Stimulated activated naive CD8-positive, alpha-beta T cell treated with anti-CD3 and anti-CD28 coated beads, Interleukin-15, Interleukin-2, amounts not matched to agents 100 U/mL and 50 U/mL, for 24 hours (primary cell): ENCODE results near the gene GCFC2.
A peak's percentile ranks its signal among the peaks of the same experiment; 100 is the strongest.
"Not testable (repeated sequence)": the region's sequence is repeated elsewhere in the genome, so short reads cannot be mapped to it uniquely, and the experiment has no call there.

Source experiments
- ATAC-seq: fragments of 150-1000 bp; cut with Tn5 transposase; one replicate; pipeline ENCODE4 v1.10.0; 2021
- DNase-seq: peaks from one replicate; pipeline ENCODE4 v3.0.0; 2021

Gene GCFC2

DNA sequence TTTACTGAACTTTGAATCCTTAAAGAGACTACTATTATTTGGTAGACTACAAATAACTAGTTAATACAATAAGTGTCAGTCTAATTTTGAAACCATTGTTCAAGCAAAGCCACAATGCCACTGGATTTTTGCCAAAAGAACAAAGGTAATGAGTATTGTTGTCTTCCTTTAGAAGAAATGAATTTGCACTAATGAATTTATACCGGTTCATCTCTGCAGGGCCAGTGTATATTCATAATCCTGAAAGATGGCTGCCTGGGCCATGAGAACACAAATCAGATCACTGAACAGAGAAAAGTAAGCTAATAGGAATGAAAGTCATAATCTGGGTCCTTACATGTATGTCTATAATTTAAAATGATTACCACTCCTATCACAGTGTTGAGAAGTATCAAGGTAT is 31.2 kb downstream of the GCFC2 start:
- DNase-seq (no peak), ATAC-seq (no peak)

DNA sequence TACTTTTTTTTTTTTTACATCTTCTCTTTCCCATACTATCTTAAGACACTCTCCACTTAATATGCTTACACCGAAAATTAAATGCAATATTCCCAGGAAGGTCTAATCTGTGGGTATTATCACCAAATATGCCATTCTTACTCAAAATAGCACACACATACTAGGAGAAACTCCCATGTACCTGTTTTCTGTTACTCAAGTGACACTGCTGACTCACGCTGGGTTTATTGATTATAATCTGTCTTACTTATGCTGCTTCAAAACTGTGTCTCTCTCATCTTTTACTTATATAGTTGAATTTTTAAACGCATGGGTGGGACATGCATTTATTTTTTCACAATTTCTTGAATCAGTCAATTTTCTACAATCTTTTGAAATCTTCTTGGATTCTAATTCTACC is 34.3 kb downstream of the GCFC2 start:
- ATAC-seq = no peak
- DNase-seq = no peak

DNA sequence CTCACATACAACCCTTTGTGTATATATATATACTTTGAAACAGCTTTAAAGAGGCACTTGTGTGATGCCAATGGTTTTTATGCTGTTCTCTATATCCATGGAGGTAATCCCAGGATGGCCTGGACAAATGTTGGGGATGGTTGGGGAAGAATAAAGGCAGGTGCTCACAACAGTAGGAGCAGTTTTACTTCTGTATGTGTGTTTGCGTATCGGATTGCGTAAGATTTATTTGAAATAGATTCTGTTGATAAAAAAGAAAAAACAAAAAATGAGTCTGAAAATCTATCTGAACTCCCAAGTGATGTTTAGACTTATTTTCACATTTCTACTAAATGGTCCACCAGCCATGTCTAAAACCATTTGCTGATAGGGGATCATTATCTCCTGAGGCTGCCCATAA is 34.8 kb downstream of the GCFC2 start:
- no peak for DNase-seq
- ATAC-seq = no peak

DNA sequence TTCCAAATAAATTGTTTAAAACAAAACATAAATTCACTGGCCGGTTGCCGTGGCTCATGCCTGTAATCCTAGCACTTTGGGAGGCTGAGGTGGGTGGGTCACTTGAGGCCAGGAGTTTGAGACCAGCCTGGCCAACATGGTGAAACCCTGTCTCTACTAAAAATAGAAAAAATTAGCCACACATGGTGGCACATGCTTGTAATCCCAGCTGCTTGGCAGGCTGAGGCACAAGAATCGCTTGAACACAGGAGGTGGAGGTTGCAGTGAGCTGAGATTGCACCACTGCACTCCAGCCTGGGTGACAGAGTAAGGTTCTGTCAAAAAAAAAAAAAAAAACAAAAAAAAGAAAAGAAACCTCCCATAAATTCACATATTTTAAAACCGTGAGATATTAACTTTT is 35.3 kb downstream of the GCFC2 start:
- DNase-seq, ATAC-seq: not testable (repeated sequence)

DNA sequence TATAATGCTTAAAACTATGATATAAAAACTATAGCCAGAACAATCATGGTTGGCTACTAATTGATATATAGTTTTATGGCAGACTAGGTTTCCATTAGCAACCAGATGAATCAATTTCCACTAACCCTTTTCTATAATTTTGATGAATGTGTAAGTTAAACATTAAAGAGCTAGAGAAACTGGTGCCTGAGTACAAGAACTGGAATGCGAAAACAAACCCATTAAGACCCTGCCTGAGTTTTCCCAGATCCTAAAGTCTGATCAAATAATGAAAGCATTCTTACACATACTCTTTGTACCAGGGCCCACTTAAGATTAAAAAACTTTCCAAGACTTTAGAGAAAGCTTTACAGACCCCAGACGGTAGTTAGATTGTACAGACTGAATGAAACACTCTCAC is 42.8 kb downstream of the GCFC2 start:
- ATAC-seq = no peak
- DNase-seq = no peak

DNA sequence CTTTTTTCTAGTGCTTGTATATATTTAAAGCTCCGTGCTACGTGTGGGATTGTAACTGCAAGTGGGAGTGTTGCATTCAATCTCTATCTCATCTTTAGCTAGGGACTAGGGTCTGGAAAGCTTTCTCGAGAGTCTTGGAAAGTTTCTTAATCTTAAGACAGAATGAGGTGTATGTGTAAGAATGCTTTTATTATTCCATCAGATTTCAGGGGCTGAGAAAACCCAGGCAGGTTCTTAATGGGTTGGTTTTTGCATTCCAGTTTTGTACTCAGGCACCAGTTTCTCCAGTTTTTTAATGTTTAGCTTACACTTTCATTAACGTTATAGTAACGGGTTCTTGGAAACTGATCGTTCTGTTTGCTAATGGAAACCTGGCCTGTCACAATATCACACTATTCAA is 43.8 kb downstream of the GCFC2 start:
- ATAC-seq (no peak), DNase-seq (no peak)

DNA sequence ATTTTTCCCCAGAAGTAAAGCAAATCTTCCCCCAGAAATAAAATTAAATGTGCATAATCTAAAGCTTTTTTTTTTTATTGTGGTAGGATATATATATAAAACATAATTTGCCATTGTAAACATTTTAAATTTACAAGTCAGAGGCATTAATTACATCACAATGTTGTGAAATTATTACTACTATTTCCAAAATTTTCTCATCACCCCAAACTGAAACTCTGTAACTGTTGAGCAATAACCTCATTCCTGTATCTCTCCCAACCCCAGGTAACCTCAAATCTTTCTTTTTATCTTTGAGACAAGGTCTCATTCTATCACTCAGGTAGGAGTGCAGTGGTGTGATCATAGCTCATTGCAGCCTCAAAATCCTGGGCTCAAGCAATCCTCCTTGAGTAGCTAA is 52.9 kb downstream of the GCFC2 start:
- ATAC-seq (no peak), DNase-seq (no peak)

DNA sequence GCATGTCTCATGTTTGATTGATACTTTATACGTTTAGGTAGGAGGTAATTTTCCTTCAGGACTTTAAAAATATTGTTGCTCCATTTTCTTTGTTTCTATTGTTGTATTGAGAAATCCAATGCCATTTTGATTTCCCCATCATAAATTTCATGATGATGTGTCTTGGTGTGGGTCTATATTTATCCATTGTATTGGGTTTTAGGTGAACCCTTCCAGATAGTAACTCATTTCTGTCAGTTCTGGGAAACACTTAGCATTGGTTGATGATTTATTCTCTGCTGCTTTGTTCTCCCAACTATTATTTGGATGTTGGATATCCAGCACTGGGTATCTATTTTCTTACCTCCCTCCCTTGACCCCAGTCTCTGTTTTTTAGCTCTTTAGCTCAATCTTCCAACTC is 54.2 kb downstream of the GCFC2 start:
- ATAC-seq = no peak
- no peak for DNase-seq

DNA sequence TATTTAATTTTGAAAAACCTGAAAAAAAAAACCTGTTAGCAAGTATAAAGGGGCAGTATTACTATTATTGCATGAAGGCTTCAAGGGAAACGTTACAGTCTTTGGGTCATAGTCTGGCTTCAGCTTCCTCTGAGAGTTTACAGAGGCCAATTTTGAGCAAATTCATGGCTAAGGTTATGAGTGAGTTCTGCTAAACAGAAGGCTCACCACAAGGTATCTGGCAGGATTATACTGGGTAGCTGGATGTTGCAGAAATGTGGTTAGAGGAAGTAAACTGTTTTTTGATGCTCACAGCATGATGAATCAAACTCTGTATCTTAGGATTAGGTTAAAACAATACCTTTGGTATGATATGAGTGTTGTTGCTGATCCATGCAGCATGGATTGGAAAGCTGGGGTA is 54.9 kb downstream of the GCFC2 start:
- ATAC-seq = no peak
- DNase-seq = no peak

DNA sequence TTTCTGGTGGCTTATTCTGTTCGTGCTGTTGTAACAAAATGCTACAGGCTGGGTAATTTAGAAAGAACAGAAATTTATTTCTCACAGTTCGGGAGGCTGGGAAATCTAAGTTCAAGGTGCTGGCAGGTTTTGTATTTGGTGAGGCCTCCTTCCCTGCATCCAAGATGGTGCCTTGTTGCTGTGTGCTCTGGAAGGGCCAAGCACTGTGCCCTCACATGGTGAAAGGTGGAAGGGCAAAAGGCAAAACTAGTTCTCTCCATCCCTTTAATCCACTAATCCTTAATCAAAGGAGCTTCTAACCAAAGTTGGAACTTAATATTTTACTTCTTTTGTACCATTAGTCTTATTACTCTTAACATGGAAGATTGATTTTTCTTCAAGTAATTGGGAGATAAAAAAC is 56.7 kb downstream of the GCFC2 start:
- DNase-seq = no peak

DNA sequence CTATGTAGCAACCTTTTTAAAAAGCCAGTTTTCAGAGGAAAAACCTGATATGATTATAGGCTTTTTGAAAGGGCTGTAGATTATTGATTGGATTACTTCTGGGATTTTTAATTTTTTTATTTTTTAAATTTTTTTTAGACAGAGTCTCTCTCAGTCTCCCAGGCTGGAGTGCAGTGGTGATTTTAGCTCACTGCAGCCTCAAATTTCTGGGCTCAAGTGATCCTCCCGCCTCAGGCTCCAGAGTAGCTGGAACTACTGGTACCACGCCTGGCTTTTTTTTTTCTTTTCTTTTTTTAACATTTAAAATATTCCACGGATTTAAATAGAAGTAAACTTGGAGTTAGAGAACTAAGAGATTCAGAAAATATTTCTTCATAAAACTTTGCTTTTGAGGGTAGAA is 62.9 kb downstream of the GCFC2 start:
- no peak for DNase-seq
- ATAC-seq = no peak

More for the DNA sequence above, 56.7 kb downstream of the GCFC2 start:
- ATAC-seq = no peak

DNA sequence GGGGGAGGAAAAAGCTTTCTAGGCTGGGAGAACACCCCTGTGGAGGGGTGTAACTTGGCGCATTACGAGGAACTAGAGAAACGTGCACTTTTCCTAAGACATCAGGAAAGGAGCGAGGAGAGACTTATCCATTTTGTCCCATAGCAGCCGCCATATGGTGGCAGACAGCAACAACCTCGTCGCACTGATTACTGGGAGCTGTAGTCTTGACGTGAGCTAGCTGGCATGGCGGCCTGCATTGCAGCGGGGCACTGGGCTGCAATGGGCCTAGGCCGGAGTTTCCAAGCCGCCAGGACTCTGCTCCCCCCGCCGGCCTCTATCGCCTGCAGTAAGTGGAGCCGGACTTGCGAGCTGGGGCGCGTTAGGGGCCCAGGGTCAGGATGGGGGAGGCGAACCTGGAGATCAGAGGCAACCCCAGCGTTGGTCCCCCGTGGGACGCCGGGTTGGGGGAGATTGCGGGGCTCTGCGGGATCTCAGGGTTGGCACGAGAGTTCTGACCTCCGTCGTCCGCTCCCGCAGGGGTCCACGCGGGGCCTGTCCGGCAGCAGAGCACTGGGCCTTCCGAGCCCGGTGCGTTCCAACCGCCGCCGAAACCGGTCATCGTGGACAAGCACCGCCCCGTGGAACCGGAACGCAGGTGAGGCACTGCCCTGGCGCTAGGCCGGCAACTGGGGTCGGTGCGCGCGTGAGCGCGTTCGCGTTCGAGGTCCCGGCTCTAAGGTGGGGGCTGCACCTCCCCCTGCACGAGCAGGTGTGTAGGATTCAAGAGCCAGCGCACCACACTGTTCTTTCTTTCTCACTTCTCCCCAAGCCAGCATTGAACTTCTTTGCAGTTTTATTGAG is 63.9 kb downstream of the GCFC2 start, which contains the start of gene MRPL19:
TSS of gene MRPL19 (plus strand) at position 201 of the 843 bp plus-strand sequence. CDS start at position 226, 25 bp downstream.
- DNase-seq = peak; percentile 77
- ATAC-seq = peak; percentile 97

DNA sequence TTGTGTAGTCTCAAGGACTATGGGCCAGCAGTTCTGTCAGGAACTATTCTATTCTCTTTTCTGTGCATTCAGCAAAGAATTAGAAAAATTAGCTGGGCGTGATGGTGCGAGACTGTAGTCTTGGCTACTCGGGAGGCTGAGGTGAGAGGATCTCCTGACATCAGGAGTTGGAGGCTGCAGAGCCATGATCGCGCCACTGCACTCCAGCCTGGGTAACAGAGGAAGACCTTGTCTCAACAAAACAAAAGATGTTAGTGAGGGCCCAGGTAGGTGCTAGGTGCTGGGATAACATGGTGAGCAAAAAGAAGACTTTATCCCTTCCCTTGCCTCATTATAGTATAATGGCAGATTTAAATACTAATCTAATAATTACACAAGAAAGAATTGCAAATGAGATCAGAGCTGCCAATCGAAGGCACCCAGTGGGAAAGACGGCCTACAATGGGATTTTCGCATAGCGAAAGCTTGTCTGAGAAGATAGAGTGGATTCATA is 64.6 kb downstream of the GCFC2 start:
- DNase-seq = no peak
- no peak for ATAC-seq

DNA sequence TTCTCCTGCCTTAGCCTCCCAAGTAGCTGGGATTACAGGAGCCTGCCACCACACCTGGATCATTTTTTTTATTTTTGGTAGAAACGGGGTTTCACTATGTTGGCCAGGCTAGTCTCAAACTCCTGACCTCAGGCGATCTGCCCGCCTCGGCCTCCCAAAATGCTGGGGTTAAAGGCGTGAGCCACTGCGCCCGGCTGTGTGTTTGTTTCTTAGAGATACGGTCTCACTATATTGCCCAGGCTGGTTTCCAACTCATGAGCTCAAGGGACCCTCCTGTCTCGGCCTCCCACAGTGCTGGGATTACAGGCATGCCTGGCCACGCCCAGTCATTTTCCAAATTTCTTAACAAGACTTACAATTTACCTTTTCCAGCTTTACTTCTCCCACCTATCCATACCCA is 65.1 kb downstream of the GCFC2 start:
- DNase-seq (no peak), ATAC-seq (no peak)

DNA sequence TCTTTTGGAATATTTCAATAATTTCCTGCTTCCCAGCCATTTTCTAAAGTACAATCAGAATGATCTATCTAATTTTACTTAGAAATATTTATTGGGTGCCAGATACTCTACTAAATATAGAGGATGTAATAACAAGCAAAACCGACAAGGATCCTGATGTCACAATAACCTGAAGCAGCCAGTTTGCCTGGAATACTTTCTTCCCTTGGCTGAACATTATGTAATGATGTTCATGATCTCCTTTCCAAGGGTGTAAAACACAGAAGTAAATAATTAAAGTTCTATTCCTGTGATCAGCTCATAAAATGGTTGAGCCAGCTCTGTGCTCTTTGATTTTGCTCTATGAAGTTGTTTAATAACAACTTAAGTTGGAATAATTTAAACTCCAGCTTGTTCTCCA is 66.7 kb downstream of the GCFC2 start:
- no peak for ATAC-seq
- DNase-seq = no peak

DNA sequence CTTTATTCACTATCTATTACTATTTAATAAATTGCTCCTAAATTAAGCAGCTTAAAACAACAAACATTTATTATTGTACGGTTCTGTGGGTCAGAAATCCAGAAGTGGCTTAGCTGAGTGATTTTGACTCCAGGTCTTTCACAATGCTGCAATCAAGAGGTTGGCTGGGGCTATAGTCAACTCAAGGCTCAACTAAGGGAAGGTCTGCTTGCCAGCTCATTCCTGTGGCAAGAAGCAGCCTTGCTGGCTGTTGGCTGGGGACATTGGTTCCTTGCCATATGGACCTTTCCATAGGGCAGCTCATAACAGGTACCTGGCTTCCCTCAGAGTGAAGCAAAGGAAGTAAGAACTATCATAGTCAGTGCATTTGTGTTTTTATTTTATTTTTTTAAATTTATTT is 69.1 kb downstream of the GCFC2 start:
- DNase-seq (no peak), ATAC-seq (no peak)

DNA sequence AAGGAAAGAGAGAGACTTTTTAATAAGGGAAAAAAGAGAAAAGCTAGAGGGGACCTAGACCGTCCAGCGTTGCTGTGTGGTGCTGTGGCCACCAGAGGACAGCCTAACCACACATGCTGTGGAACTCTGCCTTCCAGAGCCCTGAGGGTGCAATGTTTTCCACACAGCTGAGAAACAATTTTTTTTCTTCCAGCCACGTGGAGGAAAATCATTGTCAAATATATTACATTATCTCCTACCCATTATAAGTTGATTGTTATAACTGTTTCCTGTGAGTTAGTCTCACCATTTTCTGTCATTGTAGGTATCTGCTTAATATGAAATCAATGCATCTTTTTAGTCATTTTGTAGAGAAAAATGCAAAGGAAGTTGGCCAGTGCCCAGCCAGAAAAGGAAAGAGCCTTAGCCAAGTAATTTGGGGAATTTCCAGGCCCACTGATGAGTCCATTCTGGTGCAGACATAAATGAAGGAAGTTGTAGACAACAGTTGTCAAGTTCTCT is 70.0 kb downstream of the GCFC2 start:
- DNase-seq (peak; percentile 66), ATAC-seq (peak; percentile 94)

DNA sequence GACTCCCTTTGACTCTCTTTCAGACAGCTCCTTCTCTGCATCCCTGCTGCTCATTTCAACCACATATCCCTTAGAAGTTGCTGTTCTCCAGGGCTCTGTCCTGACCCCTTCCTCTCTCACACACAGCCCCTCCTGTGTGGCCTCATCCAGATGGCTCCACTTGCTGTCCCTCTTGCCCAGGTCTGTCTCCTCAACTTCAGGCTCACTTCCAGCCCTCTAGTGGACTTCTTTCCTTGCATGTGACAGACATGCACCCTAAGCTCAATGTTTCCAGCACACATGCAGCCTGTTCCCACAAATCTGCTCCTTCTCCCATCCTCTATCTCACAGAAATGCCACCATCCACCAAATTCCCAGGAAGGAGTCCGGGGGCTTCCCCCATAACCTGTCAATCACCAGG is 73.1 kb downstream of the GCFC2 start:
- ATAC-seq (no peak), DNase-seq (no peak)

DNA sequence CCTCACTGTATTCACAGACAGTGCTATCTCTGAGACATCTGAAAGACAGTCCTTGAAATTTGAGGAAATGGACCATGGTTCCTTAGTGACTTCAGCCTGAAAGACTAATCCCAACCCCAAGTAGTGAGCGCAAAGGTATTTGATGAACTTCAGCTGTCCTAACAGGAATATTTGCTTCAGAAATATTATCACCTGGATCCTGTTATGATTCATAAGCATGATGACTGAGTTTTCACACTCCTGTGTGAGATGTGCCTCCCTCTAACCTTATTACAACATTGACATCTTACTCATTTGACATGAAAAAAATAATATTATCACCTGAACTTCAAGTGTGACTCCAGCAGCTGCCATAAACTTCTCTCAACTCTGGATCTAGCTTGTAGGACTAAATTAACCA is 75.8 kb downstream of the GCFC2 start:
- no peak for ATAC-seq
- DNase-seq = no peak

DNA sequence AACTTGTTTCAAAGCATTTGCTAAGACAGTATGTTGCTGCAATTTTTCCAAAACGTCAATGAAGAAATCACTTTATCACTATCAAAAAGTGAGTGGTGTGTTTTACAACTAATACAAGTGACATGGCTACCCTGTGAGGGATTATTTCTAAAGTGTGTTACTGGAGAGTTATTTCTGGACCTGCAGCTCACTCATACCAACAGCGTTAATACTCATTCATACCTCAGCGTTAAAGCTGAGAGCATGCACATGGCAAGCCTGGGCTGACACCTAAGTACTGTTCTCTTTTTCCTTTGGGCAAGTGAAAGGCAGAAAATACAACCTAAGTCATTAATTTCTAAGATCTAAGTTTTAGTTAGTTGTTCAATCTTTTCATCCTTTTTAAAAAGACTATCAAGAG is 77.1 kb downstream of the GCFC2 start:
- no peak for ATAC-seq

DNA sequence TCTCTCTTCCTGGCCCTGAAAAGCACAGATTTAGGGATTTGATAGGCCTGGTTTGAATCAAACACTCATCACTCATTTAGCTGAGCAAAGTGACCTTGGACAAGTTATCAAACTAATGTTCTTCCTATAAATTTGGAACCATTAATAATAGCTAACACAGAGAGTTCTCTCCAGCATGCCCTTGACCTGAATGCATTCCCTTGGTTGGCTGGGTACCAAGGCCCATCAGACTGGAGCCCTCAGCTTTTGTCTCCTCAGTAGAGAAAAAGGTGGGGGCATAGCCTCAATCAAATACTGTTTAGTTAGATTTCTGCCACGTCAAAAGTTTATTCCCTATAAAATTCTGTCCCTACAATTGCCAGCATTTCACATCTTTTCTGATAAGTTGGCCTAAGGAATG is 77.9 kb downstream of the GCFC2 start:
- ATAC-seq = no peak

More for the DNA sequence above, 77.1 kb downstream of the GCFC2 start:
- no peak for DNase-seq

DNA sequence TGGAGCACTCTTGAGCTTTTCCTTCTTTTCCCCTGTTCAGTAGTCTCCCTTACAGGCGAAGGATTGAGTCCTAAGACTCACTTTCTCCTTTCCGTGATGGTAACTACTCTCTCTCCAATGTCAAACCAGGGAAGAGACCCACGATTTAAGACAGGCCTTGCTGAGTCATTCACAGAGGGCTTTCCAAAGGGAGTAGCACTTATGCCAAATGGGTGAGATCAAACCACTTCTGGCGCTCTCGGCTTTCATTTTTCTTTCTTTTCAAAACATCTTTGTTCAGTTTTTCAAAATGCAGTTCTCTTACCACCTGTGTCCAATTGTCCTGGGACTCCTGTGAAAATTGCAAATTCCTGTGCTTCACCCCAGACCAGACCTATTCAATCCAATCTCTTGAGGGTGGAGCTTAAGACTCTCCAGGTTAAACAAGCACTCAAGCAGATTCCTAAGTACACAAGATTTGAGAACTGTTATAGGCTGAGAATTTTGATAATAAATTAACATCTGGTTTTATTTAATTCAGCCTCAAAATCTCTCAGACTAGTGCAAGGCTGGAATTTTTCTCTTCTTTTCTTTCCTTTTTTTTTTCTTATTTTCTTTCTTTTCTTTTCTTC is 78.5 kb downstream of the GCFC2 start:
- ATAC-seq = no peak
- no peak for DNase-seq

More for the DNA sequence above, 77.9 kb downstream of the GCFC2 start:
- no peak for DNase-seq

DNA sequence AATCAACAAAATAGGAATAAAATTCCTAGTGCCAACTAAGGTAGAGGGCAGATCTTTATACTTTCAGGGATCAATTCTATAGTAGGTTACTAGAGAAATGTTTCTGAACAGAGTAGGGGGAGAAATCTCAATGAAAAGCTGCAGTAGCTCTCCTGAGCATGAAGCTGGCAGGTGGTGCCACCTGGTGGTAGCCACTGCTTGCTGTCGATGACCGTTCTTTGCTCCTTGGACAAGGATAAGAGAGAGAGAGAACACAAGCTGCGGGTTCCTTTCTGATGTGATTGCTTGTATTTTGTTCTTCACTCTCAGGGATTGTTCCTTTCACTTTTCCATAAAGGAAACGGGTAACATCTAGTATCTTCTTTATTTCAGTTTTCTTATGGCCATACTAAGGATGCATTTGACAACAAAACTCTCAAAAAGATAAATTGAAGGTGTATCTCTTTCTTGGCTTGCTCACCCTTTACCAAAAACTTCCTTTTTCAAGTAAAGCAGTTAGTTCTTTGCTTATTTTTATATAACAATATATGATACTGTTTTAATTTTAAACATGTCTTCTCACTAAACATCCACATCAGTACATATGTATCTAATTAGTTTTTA is 82.7 kb downstream of the GCFC2 start:
- ATAC-seq (peak; percentile 65), DNase-seq (peak; percentile 74)
